ENCODE results near the gene CADM2.

The CADM2 gene

DNA sequence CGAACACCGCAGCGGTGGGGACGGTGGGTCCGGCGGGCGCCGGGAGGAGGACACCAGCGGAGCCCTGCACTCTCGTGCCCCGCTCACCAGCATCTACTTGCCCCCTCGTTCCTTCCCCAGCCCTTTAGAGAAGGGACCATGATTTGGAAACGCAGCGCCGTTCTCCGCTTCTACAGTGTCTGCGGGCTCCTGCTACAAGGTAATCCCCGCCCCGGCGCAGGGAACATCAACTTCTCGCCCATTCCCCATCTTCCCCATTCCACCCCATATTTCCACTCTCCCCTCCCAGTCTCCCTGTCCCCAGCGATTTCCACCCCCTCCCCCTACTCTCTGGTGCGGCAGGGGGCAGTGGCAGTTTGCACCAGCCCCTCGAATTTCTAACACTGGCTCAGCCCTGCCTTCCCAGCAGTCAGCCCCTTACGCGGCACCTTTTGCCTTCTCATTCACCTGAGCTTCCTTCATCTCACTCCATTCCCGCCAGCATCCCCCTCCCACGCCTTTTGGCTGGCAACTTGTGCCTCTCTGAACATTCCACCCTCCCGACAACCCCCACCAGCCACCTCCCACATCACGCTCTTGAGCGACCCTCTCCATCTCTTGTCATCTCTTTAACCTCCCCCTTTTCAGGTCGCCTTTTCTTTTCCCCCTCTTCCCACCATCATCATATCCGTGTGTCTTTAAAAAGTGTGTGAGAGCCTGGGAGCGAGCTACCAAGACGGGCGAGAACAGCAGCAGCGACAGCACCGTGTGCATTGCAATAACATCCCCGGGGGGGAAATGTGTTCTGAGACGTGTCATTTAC is 882 bp downstream of the CADM2 start:
- Mint-ChIP-seq H3K4me3 (peak overlapping the region; percentile 84), H3K27me3 (ENCODE audit: low read depth, poor library complexity) (peaks cover 65% of the 10 kb centered on the region), H3K36me3 (ENCODE audit: low read depth) (no peaks in the 10 kb centered on the region), H3K9me3 (no peaks in the 10 kb centered on the region), H3K27ac (no peak overlapping the region), H3K4me1 (peaks cover 36% of the 10 kb centered on the region)
- DNase-seq: peak; percentile 29
- TF ChIP-seq, protein P1, sequence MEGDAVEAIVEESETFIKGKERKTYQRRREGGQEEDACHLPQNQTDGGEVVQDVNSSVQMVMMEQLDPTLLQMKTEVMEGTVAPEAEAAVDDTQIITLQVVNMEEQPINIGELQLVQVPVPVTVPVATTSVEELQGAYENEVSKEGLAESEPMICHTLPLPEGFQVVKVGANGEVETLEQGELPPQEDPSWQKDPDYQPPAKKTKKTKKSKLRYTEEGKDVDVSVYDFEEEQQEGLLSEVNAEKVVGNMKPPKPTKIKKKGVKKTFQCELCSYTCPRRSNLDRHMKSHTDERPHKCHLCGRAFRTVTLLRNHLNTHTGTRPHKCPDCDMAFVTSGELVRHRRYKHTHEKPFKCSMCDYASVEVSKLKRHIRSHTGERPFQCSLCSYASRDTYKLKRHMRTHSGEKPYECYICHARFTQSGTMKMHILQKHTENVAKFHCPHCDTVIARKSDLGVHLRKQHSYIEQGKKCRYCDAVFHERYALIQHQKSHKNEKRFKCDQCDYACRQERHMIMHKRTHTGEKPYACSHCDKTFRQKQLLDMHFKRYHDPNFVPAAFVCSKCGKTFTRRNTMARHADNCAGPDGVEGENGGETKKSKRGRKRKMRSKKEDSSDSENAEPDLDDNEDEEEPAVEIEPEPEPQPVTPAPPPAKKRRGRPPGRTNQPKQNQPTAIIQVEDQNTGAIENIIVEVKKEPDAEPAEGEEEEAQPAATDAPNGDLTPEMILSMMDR (IDR thresholded peaks at IDR 0.05): no peak

- Mint-ChIP-seq H3K36me3 (ENCODE audit: low read depth) (no peaks in the 10 kb centered on the region), H3K4me1 (peaks cover 36% of the 10 kb centered on the region), H3K9me3 (no peaks in the 10 kb centered on the region), H3K27ac (no peak overlapping the region), H3K27me3 (ENCODE audit: low read depth, poor library complexity) (peaks cover 65% of the 10 kb centered on the region), H3K4me3 (peak overlapping the region; percentile 77)
- TF ChIP-seq, protein P1 (IDR thresholded peaks at IDR 0.05): no peak
- DNase-seq: no peak
Measured at GRCh38 chr3:84960581-84960980, 1.8 kb downstream of the CADM2 start.

DNA sequence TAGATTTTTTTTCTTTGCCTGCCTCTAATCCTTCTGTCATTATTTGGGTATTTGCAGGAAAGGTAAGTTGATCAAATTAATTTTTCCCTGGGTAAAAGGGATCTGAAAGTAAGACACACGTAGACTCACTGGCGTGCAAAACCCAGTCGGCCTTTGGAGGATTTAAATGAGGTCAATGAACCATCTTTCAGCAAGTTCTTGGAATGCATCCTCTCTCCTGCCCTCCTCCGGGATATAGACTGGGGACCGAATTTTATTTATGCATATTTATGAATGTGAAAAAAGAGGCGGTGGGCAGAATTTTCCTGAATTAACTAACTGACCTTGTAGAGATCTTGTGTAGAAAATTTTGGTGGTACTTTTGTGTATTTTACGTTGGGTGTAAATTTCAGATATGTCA is 2.2 kb downstream of the CADM2 start:
- Mint-ChIP-seq H3K36me3 (ENCODE audit: low read depth) (no peaks in the 10 kb centered on the region), H3K9me3 (no peaks in the 10 kb centered on the region), H3K4me3 (peak overlapping the region; percentile 77), H3K27ac (no peak overlapping the region), H3K4me1 (peaks cover 36% of the 10 kb centered on the region), H3K27me3 (ENCODE audit: low read depth, poor library complexity) (peaks cover 65% of the 10 kb centered on the region)
- TF ChIP-seq, protein P1 (IDR thresholded peaks at IDR 0.05): no peak
- DNase-seq: no peak

DNA sequence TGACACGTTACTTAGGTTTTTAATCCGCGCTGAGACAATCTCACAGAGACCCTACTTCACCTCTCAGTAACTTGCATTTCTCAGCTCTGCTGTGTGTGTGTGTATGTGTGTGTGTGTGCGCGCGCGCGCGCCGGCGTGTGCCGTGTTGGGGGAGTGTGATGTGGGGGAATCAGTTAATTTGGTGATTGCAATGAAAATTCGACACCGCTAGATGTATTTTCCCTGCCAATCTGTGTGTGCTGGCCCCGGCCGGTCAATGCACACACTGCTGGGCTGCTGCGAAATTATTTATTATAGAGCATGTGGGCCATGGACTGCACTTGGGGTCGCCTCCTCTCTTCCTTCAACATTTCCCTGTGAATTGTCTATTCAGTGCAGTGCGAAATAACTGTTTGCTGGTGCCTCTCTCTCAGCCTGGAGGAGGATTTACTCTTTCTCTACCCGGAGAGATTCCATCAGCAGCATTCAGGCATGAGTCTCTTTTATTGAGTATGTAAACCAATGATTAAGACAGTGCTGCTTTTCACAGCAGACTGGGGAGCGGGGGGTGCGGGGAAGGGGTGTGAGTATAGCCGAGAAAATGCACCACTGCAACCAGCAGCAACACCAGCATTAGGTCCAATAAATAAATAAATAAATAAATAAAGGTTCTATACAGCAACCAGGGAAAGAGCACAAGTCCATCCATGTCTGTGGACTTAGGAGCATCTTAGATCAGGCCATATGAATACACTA is 2.9 kb downstream of the CADM2 start:
- TF ChIP-seq, protein P1 (IDR thresholded peaks at IDR 0.05): no peak
- Mint-ChIP-seq H3K36me3 (ENCODE audit: low read depth) (no peaks in the 10 kb centered on the region), H3K9me3 (no peaks in the 10 kb centered on the region), H3K4me1 (peaks cover 36% of the 10 kb centered on the region), H3K27me3 (ENCODE audit: low read depth, poor library complexity) (peaks cover 63% of the 10 kb centered on the region), H3K4me3 (peak overlapping the region; percentile 77), H3K27ac (no peak overlapping the region)
- DNase-seq: peak; percentile 32

DNA sequence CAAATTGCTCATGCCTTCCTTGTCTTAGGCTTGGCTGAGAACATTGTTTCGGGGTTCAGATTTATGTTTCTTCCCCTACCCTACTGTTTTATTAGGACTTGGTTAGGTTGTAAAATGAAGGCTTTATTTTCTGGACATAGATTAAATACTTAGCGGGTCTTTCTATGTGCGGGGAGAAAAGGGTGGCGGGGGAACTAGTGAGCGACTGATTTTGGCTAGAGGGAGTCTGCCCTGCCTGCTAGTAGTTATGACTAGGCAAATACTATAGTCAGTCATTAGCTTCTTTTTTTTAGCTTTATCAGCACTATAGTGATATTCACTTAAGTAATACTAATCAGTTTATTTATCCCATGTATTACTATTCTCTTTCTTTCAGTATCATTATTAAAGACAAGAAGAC is 3.6 kb downstream of the CADM2 start:
- Mint-ChIP-seq H3K9me3 (no peaks in the 10 kb centered on the region), H3K36me3 (ENCODE audit: low read depth) (no peaks in the 10 kb centered on the region), H3K27ac (no peak overlapping the region), H3K4me1 (peaks cover 36% of the 10 kb centered on the region), H3K27me3 (ENCODE audit: low read depth, poor library complexity) (peaks cover 58% of the 10 kb centered on the region), H3K4me3 (no peak overlapping the region)
- no peak for DNase-seq
- TF ChIP-seq, protein P1 (IDR thresholded peaks at IDR 0.05): no peak
